Measurements from ENCODE around the gene MANBA. TPM values are rescaled to one million over a fixed set of nuclear protein-coding genes. Genes with fewer than 3 reads are reported as not detected.

Gene MANBA
- total and polyA plus RNA-seq, 2 of the 4 experiments (the other 2 are of a cell fraction), result 11.5 to 17.2 TPM

DNA sequence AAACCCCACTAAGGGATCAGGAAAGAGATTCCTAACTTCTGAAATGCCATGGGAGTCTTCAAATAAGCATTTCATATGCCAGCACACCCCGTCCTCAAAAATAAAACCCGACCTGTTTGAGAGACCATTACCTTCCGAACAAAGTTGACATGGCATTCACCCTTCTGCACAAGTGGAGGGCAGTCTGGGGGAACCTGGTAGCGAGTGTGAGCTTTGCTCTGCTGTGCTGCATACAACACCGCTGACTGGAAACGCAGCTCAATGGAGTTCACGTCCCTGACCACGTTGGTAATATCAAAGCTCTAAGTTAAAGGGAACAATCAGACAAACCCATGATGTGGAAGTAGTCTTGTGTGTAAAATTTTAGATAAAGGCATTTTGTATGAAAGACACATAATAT is 38.0 kb downstream of the MANBA start:
- POLR2A ChIA-PET (ENCODE audit: unreplicated experiment), result no interaction called here
- no TSS peak for BruUV-seq (replicated peaks)
- H3K27me3 ChIP-seq (ENCODE audit: control insufficient read depth, insufficient read depth, low read length), result no peaks in the 10 kb centered on the region

More for the DNA sequence above, 38.0 kb downstream of the MANBA start:
- H2BK120ac ChIP-seq (ENCODE audit: low read depth, low read length), result no peak overlapping the region
- no peak overlapping the region for H3K9ac ChIP-seq (ENCODE audit: low read depth, low read length)
- no peak overlapping the region for H3K14ac ChIP-seq (replicated peaks; ENCODE audit: low read depth, low read length)
- no peak overlapping the region for H2BK5ac ChIP-seq (ENCODE audit: low read depth, low read length, poor library complexity, severe bottlenecking)
- H3K23ac ChIP-seq (ENCODE audit: low read depth, low read length), result no peak overlapping the region
- H2BK20ac ChIP-seq (ENCODE audit: low read depth, low read length), result no peak overlapping the region
- in situ Hi-C loops (cut with MboI; ENCODE audit: low sequenced_read_pairs), result no loop called here
- ATAC-seq (ENCODE audit: low read depth) (no peak), DNase-seq (no peak)
- peaks cover 3% of the 10 kb centered on the region; the same call in 1 of the 2 replicates for H3K9me1 ChIP-seq (ENCODE audit: insufficient read depth, low read length)
- no peak overlapping the region for H2AFZ ChIP-seq (replicated peaks; ENCODE audit: low read length, poor library complexity)
- WGBS, 2 experiments (ENCODE audit: extremely low coverage in 2 of 2, insufficient read length in 1 of 2), result 92% methylated on average over 2 of the region's 8 CpGs; no CpG with 5 or more reads in 1 of the 2 experiments
- peaks cover 12% of the 10 kb centered on the region for H3K36me3 ChIP-seq (ENCODE audit: control insufficient read depth, insufficient read depth, low read length)
- no peaks in the 10 kb centered on the region for H4K20me1 ChIP-seq (ENCODE audit: insufficient read depth, low read length)
- dilution Hi-C loops (cut with HindIII; ENCODE audit: low sequenced_read_pairs, unreplicated experiment), result no loop called here
- no peak overlapping the region for H4K5ac ChIP-seq (ENCODE audit: low read depth, low read length)
- no peak overlapping the region for H4K91ac ChIP-seq (ENCODE audit: insufficient read depth, low read depth, low read length)
- no peak overlapping the region for H3K18ac ChIP-seq (ENCODE audit: low read depth, low read length)
- H4K8ac ChIP-seq (ENCODE audit: low read depth in 2 of 2, low read length in 2 of 2), result no peak overlapping the region
- H2BK15ac ChIP-seq (ENCODE audit: low read depth, low read length), result no peak overlapping the region
- H2AK9ac ChIP-seq (replicated peaks; ENCODE audit: low read depth, low read length, poor library complexity), result no peak overlapping the region
- H3K4me3 ChIP-seq (ENCODE audit: insufficient read depth, low read depth, low read length), result no peak overlapping the region
- no peak overlapping the region for H3K56ac ChIP-seq (ENCODE audit: extremely low read depth, insufficient read depth, low read length)
- no peak for TF ChIP-seq RFX5 (IDR thresholded peaks at IDR 0.05; ENCODE audit: low read depth, low read length)
- no peak for TF ChIP-seq MXI1 (IDR thresholded peaks at IDR 0.05; ENCODE audit: borderline replicate concordance, low read depth, low read length)
- TF ChIP-seq CHD1 (IDR thresholded peaks at IDR 0.05; ENCODE audit: low read depth, low read length), result no peak
- no peak for TF ChIP-seq FOS (IDR thresholded peaks at IDR 0.05; ENCODE audit: low read depth, low read length)
- TF ChIP-seq NFE2L2 (IDR thresholded peaks at IDR 0.05; ENCODE audit: low read depth, low read length), result no peak
- no peak for TF ChIP-seq USF2 (IDR thresholded peaks at IDR 0.05; ENCODE audit: low read depth, low read length)
- TF ChIP-seq MAZ (IDR thresholded peaks at IDR 0.05; ENCODE audit: borderline replicate concordance, low read depth, low read length), result no peak
- no peak for TF ChIP-seq CEBPB (IDR thresholded peaks at IDR 0.05; ENCODE audit: low read depth, low read length)
- no peak for TF ChIP-seq SMC3 (IDR thresholded peaks at IDR 0.05; ENCODE audit: low read depth, low read length)
- TF ChIP-seq ELK1 (IDR thresholded peaks at IDR 0.05; ENCODE audit: borderline replicate concordance, low read depth, low read length), result no peak
- no peak for TF ChIP-seq RAD21 (IDR thresholded peaks at IDR 0.05; ENCODE audit: low read length)
- TF ChIP-seq CTCF (conservative IDR thresholded peaks at IDR 0.05; ENCODE audit: low read depth, low read length), result no peak
- no peak for TF ChIP-seq MAFK (IDR thresholded peaks at IDR 0.05; ENCODE audit: low read depth, low read length)
- no peak for TF ChIP-seq BHLHE40 (IDR thresholded peaks at IDR 0.05; ENCODE audit: low read depth, low read length)
- no peak for TF ChIP-seq RCOR1 (IDR thresholded peaks at IDR 0.05; ENCODE audit: insufficient replicate concordance, low read length)
- no peak for TF ChIP-seq POLR2A (IDR thresholded peaks at IDR 0.05; ENCODE audit: low read depth, low read length)
- 0 out of 2 replicates have a peak overlapping the region, but pooled peaks have one; percentile 15 for H2AK5ac ChIP-seq (ENCODE audit: low read depth, low read length)
- no peaks in the 10 kb centered on the region for H3K9me3 ChIP-seq (ENCODE audit: control insufficient read depth, insufficient read depth, low read length)
- CTCF ChIA-PET, result no interaction called here
- H3K4ac ChIP-seq (ENCODE audit: low read depth, low read length), result no peak overlapping the region
- intact Hi-C loops (cut with micrococcal nuclease), result no loop called here
- H3K4me1 ChIP-seq (ENCODE audit: control insufficient read depth, insufficient read depth, low read length), result no peaks in the 10 kb centered on the region
- no peak overlapping the region for H3K4me2 ChIP-seq (ENCODE audit: low read depth, low read length)
- peaks cover 2 to 3% of the 10 kb centered on the region in 2 experiments; a peak in 1 of 4 replicates for H3K79me1 ChIP-seq (ENCODE audit: low read depth in 1 of 2, low read length in 2 of 2)
- no peak overlapping the region for H3K27ac ChIP-seq (ENCODE audit: insufficient read depth, low read length)
